Measurements from ENCODE around the gene FGD5. TPM values are rescaled to one million over a fixed set of nuclear protein-coding genes. Genes with fewer than 3 reads are reported as not detected.
A peak's percentile ranks its signal among the peaks of the same experiment; 100 is the strongest.

The FGD5 gene
- total and polyA plus RNA-seq, 9 of the 15 experiments (the other 6 are each of a cell fraction or from before 2014, with no cell fraction given): 0.18 TPM; not detected in 8

- no peak for TF ChIP-seq E2F6 (IDR thresholded peaks at IDR 0.05; ENCODE audit: borderline replicate concordance in 1 of 2, extremely low read depth in 1 of 2, insufficient read depth in 1 of 2, insufficient read length in 1 of 2, low read depth in 1 of 2, low read length in 1 of 2, poor library complexity in 1 of 2, severe bottlenecking in 1 of 2)
Measured at GRCh38 chr3:14775011-14775410, 43.8 kb upstream of the FGD5 start (continued).

- Histone ChIP-seq H3K4me1 (replicated peaks in 1 of 2; ENCODE audit: control insufficient read depth in 2 of 2, insufficient read depth in 2 of 2, low read length in 2 of 2) (peaks cover 0 to 8% of the 10 kb centered on the region in 2 experiments; a peak in 2 of 5 replicates), H3K9me3 (replicated peaks; ENCODE audit: control insufficient read depth, insufficient read depth, low read depth, low read length) (no peaks in the 10 kb centered on the region; the same call in 1 of the 2 replicates), H4K20me1 (replicated peaks; ENCODE audit: control insufficient read depth, insufficient read depth, low read length) (no peaks in the 10 kb centered on the region), H3K27ac (ENCODE audit: extremely low read depth, low read depth, low read length) (no peak overlapping the region), H3K9me1 (ENCODE audit: control insufficient read depth, insufficient read depth, low read length) (peaks cover 1% of the 10 kb centered on the region), H3K4me3 (no peak overlapping the region), H3K79me2 (ENCODE audit: control insufficient read depth, insufficient read depth, low read length) (no peaks in the 10 kb centered on the region), H3K9ac (ENCODE audit: insufficient read depth in 1 of 2, low read depth in 2 of 2, low read length in 2 of 2) (no peak overlapping the region), H3K27me3 (ENCODE audit: control insufficient read depth in 2 of 2, insufficient read depth in 2 of 2, low read length in 2 of 2) (peaks cover 23 to 48% of the 10 kb centered on the region in 2 experiments; a peak in 4 of 5 replicates), H2AFZ (ENCODE audit: low read depth, low read length) (no peak overlapping the region), H3K4me2 (ENCODE audit: insufficient read depth, low read length) (no peak overlapping the region), H3K36me3 (ENCODE audit: control insufficient read depth, insufficient read depth, low read length) (no peaks in the 10 kb centered on the region)
- in situ Hi-C loops (cut with MboI): no loop called here
- intact Hi-C loops (cut with micrococcal nuclease): no loop called here
- POLR2A ChIA-PET: no interaction called here
- WGBS (ENCODE audit: insufficient coverage, low coverage, missing lambda C conversion rate): 0% methylated on average over 4 of the region's 4 CpGs
- no TSS peak for BruUV-seq (replicated peaks)
- TF ChIP-seq IRF2 (CRISPR knock-in tag; IDR thresholded peaks at IDR 0.05) (no peak), REST (IDR thresholded peaks at IDR 0.05; ENCODE audit: borderline replicate concordance) (peak; percentile 60), REST (CRISPR knock-in tag; IDR thresholded peaks at IDR 0.05; ENCODE audit: low read depth) (no peak), RFX1 (IDR thresholded peaks at IDR 0.05) (peak; percentile 50)
- CTCF ChIA-PET (ENCODE audit: low intra/inter-chr PET ratio): no interaction called here
- DNase-seq (ENCODE audit: extremely low read depth in 1 of 4, low spot score in 3 of 4) (no peak), FAIRE-seq (no peak), ATAC-seq (peak; percentile 22)
Measured at GRCh38 chr3:14775563-14775962, 43.2 kb upstream of the FGD5 start.

All from K562 (cell line).